Stimulated activated CD8-positive, alpha-beta memory T cell treated with anti-CD3 and anti-CD28 coated beads, Interleukin-12 subunit alpha, Interleukin-12 subunit beta, amount 100 ng/mL, for 4 hours (primary cell): ENCODE data around the gene FGB.
"Not testable (repeated sequence)": the region's sequence is repeated elsewhere in the genome, so short reads cannot be mapped to it uniquely, and the experiment has no call there.

Experiments used
- DNase-seq: peaks from one replicate; pipeline ENCODE4 v3.0.0-alpha.2; 2020; ENCODE audit warnings: low read depth

The FGB gene

DNA sequence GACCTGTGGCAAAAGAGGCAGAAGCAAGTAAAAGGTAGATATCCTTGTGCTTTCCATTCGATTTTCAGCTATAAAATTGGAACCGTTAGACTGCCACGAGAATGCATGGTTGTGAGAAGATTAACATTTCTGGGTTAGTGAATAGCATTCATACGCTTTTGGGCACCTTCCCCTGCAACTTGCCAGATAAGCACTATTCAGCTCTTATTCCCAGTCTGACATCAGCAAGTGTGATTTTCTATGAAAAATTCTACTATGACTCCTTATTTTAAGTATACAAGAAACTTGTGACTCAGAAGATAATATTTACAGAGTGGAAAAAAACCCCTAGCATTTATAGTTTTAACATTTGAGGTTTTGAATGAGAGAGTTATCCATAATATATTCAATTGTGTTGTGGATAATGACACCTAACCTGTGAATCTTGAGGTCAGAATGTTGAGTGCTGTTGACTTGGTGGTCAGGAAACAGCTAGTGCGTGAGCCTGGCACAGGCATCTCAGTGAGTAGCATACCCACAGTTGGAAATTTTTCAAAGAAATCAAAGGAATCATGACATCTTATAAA, 3.9 kb downstream of the FGB start:
- DNase-seq: no peak

GRCh38 chr4:154569028-154569427, 6.2 kb downstream of the FGB start:
- DNase-seq: no peak

GRCh38 chr4:154569584-154569983, 6.8 kb downstream of the FGB start:
- no peak for DNase-seq

DNA sequence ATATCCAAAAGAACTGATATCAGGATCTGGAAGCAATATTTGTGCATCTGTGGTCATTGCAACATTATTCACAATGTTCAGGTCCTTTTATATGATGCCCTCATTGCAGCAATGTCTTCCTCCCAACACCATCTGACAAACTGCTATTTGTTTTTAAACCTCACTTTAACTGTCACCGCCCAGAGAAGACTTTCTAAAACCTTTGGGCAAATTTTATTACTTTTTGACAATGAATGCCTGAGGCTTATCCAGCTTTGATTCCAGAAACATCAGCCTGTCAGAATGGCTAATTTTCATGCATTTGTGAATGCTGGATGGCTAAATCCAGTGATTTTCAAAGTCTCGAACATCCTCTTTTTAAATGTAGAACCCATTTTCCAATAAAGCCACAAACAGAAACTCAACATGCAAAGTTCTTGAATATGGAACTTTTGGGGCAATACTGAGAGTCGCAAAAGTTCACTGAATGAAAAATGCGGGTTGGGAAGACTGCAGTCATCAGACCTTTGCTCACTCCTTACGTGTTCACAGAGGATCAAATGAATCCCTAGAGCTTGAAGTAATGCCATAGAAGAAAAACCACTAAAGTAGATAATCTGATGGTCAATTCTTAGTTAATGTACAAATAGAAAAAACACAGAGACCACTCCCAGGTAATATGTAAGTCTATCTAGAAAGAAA, 10.5 kb downstream of the FGB start:
- DNase-seq: no peak

DNA sequence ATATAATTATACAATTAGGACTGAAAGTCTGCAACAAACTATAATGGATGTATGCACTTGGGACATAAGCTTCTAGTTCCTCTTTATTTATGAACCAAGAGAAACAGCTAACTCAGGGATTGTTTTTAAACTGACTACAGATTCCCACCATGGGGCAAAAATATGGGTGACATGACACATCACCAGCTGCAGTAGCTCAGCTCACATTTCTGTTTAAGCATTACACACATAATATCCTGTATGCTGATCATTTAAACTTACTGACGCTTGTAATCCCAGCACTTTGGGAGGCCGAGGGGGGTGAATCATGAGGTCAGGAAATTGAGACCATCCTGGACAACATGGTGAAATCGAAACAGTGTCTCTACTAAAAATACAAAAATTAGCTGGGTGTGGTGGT, 11.5 kb downstream of the FGB start:
- no peak for DNase-seq

GRCh38 chr4:154577324-154577723, 14.5 kb downstream of the FGB start:
- no peak for DNase-seq

GRCh38 chr4:154578919-154579318, 16.1 kb downstream of the FGB start:
- no peak for DNase-seq

DNA sequence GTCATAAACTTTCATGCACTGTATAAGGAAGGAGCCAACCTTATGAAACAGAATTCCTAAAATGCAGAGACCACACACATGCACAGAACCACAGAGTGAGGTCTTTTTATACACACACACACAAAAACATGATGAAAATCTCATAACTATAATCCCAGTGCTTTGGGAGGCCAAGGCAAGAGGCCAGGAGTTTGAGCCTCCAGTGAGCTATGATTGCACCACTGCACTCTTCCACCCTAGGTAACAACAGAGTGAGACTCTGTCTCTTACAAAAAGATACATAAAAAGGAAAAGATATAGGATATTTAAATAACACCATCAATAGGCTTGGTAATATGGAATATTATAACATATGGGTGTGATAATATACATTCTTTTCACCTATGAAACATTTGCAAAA, 17.1 kb downstream of the FGB start:
- no peak for DNase-seq

DNA sequence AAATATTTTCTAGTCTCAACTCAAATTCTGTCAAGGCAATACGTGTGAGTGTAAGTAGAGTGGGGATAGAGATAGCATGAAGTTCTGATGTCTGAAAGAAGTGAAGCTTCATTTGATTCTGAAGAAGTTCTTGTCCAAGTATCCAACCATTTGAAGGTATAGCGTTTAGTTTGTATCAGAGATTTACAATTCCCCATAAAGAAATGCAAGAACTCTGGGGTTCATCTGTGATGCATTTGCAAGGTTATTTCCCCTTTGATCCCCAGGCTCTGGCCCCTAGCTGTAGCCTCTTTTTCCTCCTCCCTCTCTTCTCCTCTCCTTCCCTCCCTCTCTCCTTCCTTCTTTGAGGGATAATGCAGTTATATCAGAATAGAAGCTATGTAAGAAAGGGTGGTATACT, 19.9 kb downstream of the FGB start:
- DNase-seq: no peak

GRCh38 chr4:154583230-154583629, 20.4 kb downstream of the FGB start:
- no peak for DNase-seq

GRCh38 chr4:154583677-154584076, 20.9 kb downstream of the FGB start:
- DNase-seq: no peak

DNA sequence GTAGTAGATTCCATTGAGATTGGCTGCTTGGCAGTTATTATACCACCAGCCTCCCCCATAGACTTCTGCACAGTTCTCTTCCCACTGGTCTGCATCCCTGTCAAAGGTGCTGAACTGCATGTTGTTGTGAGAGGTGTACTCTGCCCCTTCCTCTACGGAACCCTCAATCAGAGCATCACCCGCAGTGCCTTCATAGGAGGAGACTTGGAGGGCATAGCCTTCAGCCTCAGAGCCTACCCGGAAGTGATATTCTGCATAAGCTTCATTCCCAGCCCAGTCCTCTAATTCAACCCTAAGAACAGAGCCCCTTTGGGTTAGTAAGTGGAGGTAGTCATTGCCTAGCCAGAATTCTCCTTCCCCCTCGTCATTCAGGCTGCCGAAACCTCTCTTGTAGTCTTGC, 21.4 kb downstream of the FGB start:
- no peak for DNase-seq

DNA sequence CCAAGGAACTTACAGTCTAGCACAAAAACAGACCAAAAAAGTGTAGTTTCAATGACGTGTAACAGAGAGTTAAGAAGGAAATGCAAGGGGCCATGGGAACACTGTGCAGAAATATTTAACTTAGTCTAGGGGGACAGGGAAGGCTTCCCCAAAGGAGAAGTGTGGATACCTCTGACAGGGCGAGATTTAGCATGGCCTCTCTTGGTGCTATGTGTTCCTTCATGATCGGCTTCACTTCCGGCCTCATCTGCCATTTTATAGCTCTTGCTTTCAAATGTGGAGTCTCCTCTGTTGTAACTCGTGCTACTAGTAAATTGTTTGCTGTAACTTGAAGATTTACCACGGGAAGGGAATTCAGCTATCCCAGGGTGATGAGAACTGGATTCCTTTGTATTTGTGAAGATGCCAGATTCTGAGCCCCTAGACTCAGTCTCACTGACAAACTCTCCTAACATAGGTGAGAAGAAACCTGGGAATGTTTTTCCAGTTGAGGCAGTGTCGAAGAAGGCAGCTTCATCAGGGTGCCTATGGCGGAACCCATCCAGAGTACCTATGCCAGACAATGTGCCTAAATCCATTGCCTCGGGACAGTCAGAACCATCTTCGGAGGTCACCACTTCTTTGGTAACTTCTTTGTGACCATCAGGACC, 22.7 kb downstream of the FGB start:
- no peak for DNase-seq

DNA sequence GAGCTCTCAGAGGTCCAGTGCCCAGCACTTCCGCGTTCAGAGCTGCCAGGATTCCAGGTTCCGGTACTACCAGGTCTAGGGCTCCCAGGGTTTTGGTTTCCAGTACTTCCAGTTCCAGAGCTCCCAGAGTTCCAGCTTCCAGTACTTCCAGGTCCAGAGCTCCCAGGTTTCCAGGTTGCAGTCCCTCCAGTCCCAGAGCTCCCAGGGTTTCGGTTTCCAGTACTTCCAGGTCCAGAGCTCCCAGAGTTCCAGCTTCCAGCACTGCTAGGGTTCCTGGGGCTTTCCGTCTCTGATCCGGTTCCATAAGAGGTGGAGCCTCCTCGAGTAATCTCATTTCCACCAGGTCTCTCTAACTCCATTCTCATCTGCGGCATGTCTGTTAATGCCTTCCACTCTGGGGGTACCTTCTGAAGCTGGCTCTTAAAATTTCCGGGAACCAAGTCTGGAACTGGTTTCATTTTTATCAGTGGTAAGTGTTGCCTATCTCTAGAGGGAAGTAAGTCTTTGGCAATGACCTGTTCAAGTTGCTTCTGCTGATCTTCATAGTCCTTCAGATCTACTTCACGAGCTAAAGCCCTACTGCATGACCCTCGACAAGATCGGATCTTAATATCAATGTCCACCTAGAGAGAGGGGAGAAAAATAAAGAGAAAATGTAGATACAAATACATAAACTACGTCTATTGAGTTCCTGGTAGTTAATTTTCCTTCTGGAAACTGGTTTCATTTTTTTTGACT, 23.7 kb downstream of the FGB start:
- no peak for DNase-seq

GRCh38 chr4:154588198-154588597, 25.4 kb downstream of the FGB start:
- DNase-seq: no peak

GRCh38 chr4:154589296-154590197, 26.7 kb downstream of the FGB start:
- DNase-seq: no peak

- no peak for DNase-seq
These were observed 27.7 kb downstream of the FGB start, which contains the start of gene FGA for GRCh38 chr4:154590329-154591006. FGA (minus strand) TSS chr4:154590742; CDS start chr4:154590687, 55 bp downstream.

GRCh38 chr4:154591890-154592289, 29.1 kb downstream of the FGB start:
- no peak for DNase-seq

DNA sequence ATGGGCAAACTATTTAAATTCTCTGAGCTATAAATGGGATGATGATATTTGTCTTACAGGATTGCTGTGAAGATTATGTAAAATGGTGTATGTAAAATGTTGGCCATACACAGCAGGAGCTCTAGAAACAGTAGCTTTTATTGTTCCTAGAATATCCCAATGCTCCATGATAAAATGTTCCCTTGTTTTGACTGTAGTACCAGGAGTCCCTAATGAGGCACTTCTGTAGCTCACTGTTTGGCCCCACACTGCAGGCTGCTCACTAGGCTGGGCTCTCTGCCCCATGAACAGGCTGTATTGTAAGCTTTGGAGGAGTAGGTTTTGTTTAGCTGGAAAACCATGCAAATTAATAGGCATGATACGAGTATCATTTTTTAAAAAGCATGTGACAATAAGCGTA, 31.1 kb downstream of the FGB start:
- no peak for DNase-seq

GRCh38 chr4:154594343-154594742, 31.5 kb downstream of the FGB start:
- DNase-seq: not testable (repeated sequence)

- no peak for DNase-seq
These were observed 33.0 kb downstream of the FGB start for GRCh38 chr4:154595807-154596206.
